Nephron (organoid): Measurements from ENCODE around the gene DNAJC17.

Source experiments
- H3K27ac Mint-ChIP-seq, 3 experiments: 2 replicates each; pipeline ENCODE4 v1.8.0; 2020; ENCODE audit warnings: mixed read lengths in 3 of 3, mild to moderate bottlenecking in 2 of 3, moderate library complexity in 1 of 3
- H3K27me3 Mint-ChIP-seq: 2 replicates; pipeline ENCODE4 v1.8.0; 2021; ENCODE audit warnings: low read depth, mild to moderate bottlenecking, moderate library complexity, mixed read lengths
- H3K36me3 Mint-ChIP-seq: 2 replicates; pipeline ENCODE4 v1.8.0; 2020; ENCODE audit warnings: low read depth, mixed read lengths
- H3K4me1 Mint-ChIP-seq: 2 replicates; pipeline ENCODE4 v1.8.0; 2020; ENCODE audit warnings: mixed read lengths
- H3K4me3 Mint-ChIP-seq, 3 experiments: 2 replicates each; pipeline ENCODE4 v1.8.0; 2020; ENCODE audit warnings: mild to moderate bottlenecking in 3 of 3, mixed read lengths in 3 of 3, moderate library complexity in 2 of 3
- H3K9me3 Mint-ChIP-seq: 2 replicates; pipeline ENCODE4 v1.8.0; 2020; ENCODE audit warnings: mixed read lengths
- TF ChIP-seq, protein P1 (sequence below), 3 experiments: fragments of 200-600 bp; sonication (generic); IDR thresholded peaks; one replicate each; pipeline ENCODE4 v1.5.0; 2021; ENCODE audit warnings: antibody characterized with exemption in 3 of 3; ENCODE audit not compliant: unreplicated experiment in 3 of 3

The DNAJC17 gene

DNA sequence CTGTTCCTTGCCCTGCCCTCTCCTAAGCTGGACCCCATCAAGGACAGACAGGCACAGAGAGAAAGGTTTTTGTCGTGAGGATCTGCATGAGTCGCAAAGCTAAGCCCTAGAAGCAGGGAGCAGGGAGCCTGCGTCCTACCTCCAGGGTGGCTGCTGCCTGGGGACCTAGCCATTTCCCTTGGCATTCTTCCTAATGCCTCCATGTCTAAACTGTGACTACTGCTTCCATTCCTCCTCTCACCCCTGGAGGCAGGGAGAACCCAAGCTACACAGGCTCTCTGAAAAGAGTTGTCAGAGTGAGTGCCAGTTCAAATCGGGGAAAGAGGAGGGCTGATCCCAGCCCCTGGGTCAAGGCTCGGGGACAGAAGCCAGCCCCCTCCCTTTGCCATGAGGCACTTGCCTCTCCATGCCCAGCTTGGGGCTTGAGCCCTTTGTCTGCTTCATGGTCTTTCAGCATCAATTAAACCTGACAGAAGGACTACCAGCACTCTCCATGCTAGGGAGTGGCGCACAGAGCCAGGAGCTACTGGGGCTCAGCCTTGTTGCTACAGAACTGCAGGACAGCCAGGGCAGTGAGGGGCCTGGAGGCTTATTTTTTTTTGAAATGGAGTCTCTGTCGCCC is 41.0 kb downstream of the DNAJC17 start:
- TF ChIP-seq, protein P1, sequence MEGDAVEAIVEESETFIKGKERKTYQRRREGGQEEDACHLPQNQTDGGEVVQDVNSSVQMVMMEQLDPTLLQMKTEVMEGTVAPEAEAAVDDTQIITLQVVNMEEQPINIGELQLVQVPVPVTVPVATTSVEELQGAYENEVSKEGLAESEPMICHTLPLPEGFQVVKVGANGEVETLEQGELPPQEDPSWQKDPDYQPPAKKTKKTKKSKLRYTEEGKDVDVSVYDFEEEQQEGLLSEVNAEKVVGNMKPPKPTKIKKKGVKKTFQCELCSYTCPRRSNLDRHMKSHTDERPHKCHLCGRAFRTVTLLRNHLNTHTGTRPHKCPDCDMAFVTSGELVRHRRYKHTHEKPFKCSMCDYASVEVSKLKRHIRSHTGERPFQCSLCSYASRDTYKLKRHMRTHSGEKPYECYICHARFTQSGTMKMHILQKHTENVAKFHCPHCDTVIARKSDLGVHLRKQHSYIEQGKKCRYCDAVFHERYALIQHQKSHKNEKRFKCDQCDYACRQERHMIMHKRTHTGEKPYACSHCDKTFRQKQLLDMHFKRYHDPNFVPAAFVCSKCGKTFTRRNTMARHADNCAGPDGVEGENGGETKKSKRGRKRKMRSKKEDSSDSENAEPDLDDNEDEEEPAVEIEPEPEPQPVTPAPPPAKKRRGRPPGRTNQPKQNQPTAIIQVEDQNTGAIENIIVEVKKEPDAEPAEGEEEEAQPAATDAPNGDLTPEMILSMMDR (IDR thresholded peaks at IDR 0.05; ENCODE audit: unreplicated experiment in 3 of 3), result no peak
- H3K27me3 Mint-ChIP-seq, result peaks cover 5% of the 10 kb centered on the region
- H3K4me1 Mint-ChIP-seq, result peaks cover 31% of the 10 kb centered on the region
- H3K4me3 Mint-ChIP-seq, result peak overlapping the region; percentile 5 to 57 (median 17)
- H3K36me3 Mint-ChIP-seq, result no peaks in the 10 kb centered on the region
- H3K9me3 Mint-ChIP-seq, result no peaks in the 10 kb centered on the region
- H3K27ac Mint-ChIP-seq, result peak overlapping the region; percentile 69 to 97 (median 91)

- Mint-ChIP-seq H3K36me3 (no peaks in the 10 kb centered on the region), H3K9me3 (no peaks in the 10 kb centered on the region)
- TF ChIP-seq, protein P1 (IDR thresholded peaks at IDR 0.05; ENCODE audit: unreplicated experiment in 3 of 3), result no peak
Measured at GRCh38 chr15:40764629-40765103, 42.6 kb downstream of the DNAJC17 start.

DNA sequence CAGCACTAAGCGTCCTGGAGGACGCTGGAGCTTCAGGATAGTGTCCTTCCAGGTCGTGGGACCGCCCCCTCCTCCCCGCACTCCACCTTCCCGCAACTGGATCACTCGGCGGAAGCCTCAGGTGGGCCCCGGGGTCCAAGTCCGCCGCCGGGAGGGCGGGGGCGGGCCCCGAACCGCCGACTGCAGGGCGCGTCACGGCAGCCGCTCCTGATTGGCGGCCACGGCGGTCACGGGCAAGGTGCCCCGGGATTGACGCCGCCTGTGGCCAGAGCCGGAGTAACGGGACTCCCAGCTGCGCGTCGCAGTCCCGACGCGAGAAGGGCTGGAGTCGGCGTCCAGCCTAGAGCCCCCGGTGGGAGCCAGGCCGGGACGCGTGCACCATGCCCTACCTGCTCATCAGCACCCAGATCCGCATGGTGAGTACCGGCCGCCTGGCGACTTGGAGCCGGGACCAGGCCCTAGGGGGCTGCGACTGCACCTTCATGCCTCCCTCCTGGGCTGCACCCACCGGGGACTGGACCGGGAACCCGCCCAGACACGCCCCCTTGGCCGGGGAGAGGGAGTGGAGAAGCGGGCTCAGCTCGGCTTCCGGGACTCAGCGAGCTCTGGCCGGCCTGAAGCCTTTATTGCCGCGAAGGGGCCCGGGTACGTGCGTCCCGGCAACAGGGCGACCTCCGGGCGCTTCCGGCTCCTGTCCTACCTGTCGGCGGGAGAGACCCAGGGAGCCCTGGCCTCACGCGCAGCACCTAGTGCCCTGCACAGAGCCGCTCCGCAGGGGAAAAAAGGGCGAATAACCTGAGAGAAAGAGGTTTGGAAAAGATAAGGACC is 43.3 kb downstream of the DNAJC17 start, which contains the start of gene GCHFR:
TSS of gene GCHFR (plus strand) at position 268 of the 828 bp plus-strand sequence. CDS start at position 381, 113 bp downstream.
- Mint-ChIP-seq H3K36me3 (no peaks in the 10 kb centered on the region), H3K4me1 (peaks cover 25% of the 10 kb centered on the region), H3K27ac (peak within 1 kb of the TSS; percentile 91 to 97 (median 94)), H3K27me3 (peaks cover 5% of the 10 kb centered on the region), H3K9me3 (no peaks in the 10 kb centered on the region), H3K4me3 (peak within 1 kb of the TSS; percentile 86 to 88 (median 88))
- TF ChIP-seq, protein P1 (IDR thresholded peaks at IDR 0.05; ENCODE audit: unreplicated experiment in 3 of 3), result peak; percentile 47 to 55 (median 54)

More at GRCh38 chr15:40764629-40765103, 42.6 kb downstream of the DNAJC17 start:
- Mint-ChIP-seq H3K27me3 (peaks cover 5% of the 10 kb centered on the region), H3K4me1 (peaks cover 29% of the 10 kb centered on the region), H3K27ac (peak overlapping the region; percentile 91 to 97 (median 93)), H3K4me3 (peak overlapping the region; percentile 86 to 88 (median 88))

- TF ChIP-seq, protein P1 (IDR thresholded peaks at IDR 0.05; ENCODE audit: unreplicated experiment in 3 of 3), result no peak
- Mint-ChIP-seq H3K27ac (peak overlapping the region; percentile 77 to 97 (median 94)), H3K27me3 (peaks cover 5% of the 10 kb centered on the region), H3K4me1 (peaks cover 25% of the 10 kb centered on the region), H3K36me3 (no peaks in the 10 kb centered on the region), H3K4me3 (peak overlapping the region; percentile 86 to 88 (median 88)), H3K9me3 (no peaks in the 10 kb centered on the region)
Measured at GRCh38 chr15:40762919-40763800, 44.1 kb downstream of the DNAJC17 start.

- Mint-ChIP-seq H3K9me3 (no peaks in the 10 kb centered on the region), H3K27ac (peak overlapping the region; percentile 15 to 78 (median 23)), H3K4me3 (peak overlapping the region in 1 of 3 experiments; percentile 33), H3K4me1 (peaks cover 30% of the 10 kb centered on the region), H3K36me3 (no peaks in the 10 kb centered on the region), H3K27me3 (peaks cover 5% of the 10 kb centered on the region)
- TF ChIP-seq, protein P1 (IDR thresholded peaks at IDR 0.05; ENCODE audit: unreplicated experiment in 3 of 3), result no peak
Measured at GRCh38 chr15:40759961-40760360, 47.3 kb downstream of the DNAJC17 start.
